ENCODE results near the gene TEPSIN. TPM values are rescaled to one million over a fixed set of nuclear protein-coding genes. Genes with fewer than 3 reads are reported as not detected.

The TEPSIN gene
- total RNA-seq, 2 experiments from 2014 or later, result 21.7 to 25.9 TPM

GRCh38 chr17:81237591-81238489, 1.0 kb downstream of the TEPSIN start:
- Mint-ChIP-seq H3K4me1 (ENCODE audit: low read depth) (peaks cover 37% of the 10 kb centered on the region), H3K9me3 (no peaks in the 10 kb centered on the region), H3K36me3 (ENCODE audit: low read depth) (peaks cover 15% of the 10 kb centered on the region), H3K27me3 (ENCODE audit: low read depth) (no peaks in the 10 kb centered on the region), H3K4me3 (peak overlapping the region; percentile 90), H3K27ac (no peak overlapping the region)
- CTCF ChIA-PET, result interaction anchor here (0.6 to 1.3 kb wide), 4 partner anchors 136 to 247 kb away, joined by 3 to 5 read pairs (median 4); no protein-coding TSS in a partner anchor
- intact Hi-C loops (cut with micrococcal nuclease), result loop anchor here (2.0 to 5.0 kb wide), 4 partner anchors 57 to 1136 kb away; partner anchors contain the start of genes GAA and SLC38A10
- no peak for DNase-seq

- CTCF ChIA-PET, result interaction anchor here (1.0 kb wide), 1 partner anchor 248 kb away, joined by 3 read pairs; no protein-coding TSS in a partner anchor
Measured at GRCh38 chr17:81236784-81237183, 2.1 kb downstream of the TEPSIN start.

GRCh38 chr17:81235822-81236740, 2.8 kb downstream of the TEPSIN start:
- H3K4me1 Mint-ChIP-seq (ENCODE audit: low read depth), result peaks cover 27% of the 10 kb centered on the region

More at GRCh38 chr17:81236784-81237183, 2.1 kb downstream of the TEPSIN start:
- intact Hi-C loops (cut with micrococcal nuclease), result loop anchor here (5.0 kb wide), 2 partner anchors 246 to 1134 kb away; partner anchors contain the start of gene GAA
- DNase-seq, result no peak
- H3K4me3 Mint-ChIP-seq, result no peak overlapping the region
- H3K27ac Mint-ChIP-seq, result no peak overlapping the region
- H3K36me3 Mint-ChIP-seq (ENCODE audit: low read depth), result peaks cover 11% of the 10 kb centered on the region
- H3K9me3 Mint-ChIP-seq, result no peaks in the 10 kb centered on the region
- no peaks in the 10 kb centered on the region for H3K27me3 Mint-ChIP-seq (ENCODE audit: low read depth)
- H3K4me1 Mint-ChIP-seq (ENCODE audit: low read depth), result peaks cover 33% of the 10 kb centered on the region

DNA sequence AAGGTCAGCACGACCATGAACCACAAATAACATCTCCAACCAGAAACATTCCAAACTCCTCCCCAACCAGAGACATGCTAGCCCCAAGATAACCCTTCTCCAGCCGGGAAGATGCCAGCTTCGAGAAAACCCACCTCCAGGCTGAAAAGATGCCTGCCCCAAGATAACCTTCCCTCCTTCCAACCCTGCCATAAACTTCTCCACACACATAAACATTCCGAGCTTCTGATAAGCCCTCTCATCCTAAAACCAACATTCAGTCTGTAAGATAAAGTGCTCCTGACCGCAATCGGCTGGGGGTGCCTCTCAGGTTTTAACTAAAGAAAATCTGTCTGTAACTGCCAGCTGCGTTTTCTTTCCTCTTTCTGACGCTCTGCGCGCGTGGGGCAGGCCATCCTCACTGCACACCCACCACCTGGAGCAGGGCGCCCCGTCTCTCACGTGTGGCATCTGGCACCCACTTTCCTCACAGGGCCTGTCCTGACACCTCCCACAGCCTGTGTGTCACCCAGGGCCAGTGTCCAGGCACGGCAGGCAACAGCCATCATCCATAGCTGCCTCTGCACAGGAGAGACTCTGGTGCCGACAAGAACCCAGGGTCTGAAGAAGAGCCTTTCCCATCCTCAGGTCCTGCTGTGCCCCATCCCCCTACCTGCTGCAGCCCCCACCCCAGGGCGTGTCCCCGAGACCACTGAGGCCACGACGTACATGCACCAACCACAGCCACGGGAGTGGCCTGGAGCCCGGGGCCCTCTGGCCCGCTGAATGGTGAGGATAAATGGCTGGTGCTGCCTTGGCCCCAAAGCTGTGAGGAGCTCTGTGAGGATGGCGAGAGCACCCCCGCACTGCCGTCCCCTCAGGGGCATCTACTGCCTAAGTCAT, 3.7 kb downstream of the TEPSIN start:
- Mint-ChIP-seq H3K27ac (no peak overlapping the region), H3K4me1 (ENCODE audit: low read depth) (peaks cover 19% of the 10 kb centered on the region), H3K27me3 (ENCODE audit: low read depth) (no peaks in the 10 kb centered on the region), H3K36me3 (ENCODE audit: low read depth) (peaks cover 11% of the 10 kb centered on the region), H3K4me3 (no peak overlapping the region), H3K9me3 (no peaks in the 10 kb centered on the region)
- intact Hi-C loops (cut with micrococcal nuclease), result loop anchor here (5.0 kb wide), 2 partner anchors 247 to 1133 kb away; partner anchors contain the start of gene GAA
- no peak for DNase-seq
- CTCF ChIA-PET, result interaction anchor here (0.6 kb wide), 1 partner anchor 133 kb away, joined by 3 read pairs; no protein-coding TSS in a partner anchor

More at GRCh38 chr17:81235822-81236740, 2.8 kb downstream of the TEPSIN start:
- Mint-ChIP-seq H3K27me3 (ENCODE audit: low read depth) (no peaks in the 10 kb centered on the region), H3K9me3 (no peaks in the 10 kb centered on the region), H3K27ac (no peak overlapping the region), H3K4me3 (no peak overlapping the region), H3K36me3 (ENCODE audit: low read depth) (peaks cover 9% of the 10 kb centered on the region)
- CTCF ChIA-PET, result no interaction called here
- DNase-seq, result no peak
- intact Hi-C loops (cut with micrococcal nuclease), result loop anchor here (5.0 kb wide), 2 partner anchors 246 to 1134 kb away; partner anchors contain the start of gene GAA

GRCh38 chr17:81234506-81234855, 4.4 kb downstream of the TEPSIN start:
- peaks cover 11% of the 10 kb centered on the region for H3K36me3 Mint-ChIP-seq (ENCODE audit: low read depth)

DNA sequence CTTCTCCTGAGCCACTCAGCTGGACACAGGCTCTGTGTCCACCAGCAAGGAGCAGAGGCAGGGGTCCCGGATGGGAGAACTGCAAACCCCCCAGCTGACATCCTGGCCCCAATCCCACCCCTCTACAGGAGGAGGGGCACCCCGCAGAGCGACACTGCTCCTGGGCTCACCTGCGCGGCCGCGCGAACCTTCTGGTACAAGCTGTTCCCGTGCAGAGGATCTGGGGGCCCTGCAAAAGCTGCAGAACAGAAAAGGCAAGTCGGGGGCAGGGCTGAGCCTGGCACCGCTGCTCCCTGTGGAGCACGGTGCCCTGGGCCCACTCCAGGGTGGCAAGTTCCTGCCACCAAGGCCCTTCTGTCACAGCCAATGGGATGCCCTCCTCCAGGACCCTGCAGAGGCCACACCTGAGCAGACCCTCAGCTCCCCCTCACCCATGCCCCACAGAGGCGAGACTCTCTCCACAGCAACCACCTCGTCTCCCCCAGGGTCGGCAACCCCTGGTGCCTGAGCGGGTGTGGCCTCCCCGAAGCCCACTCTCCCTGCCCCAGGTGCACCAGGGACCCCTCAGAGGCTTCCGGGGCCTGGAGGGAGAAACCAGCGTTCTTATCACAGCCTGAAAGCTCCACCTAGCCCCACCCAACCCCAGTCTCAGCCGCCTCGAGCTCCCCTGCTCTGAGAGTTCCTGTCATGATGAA, 4.9 kb downstream of the TEPSIN start:
- intact Hi-C loops (cut with micrococcal nuclease), result no loop called here
- H3K4me3 Mint-ChIP-seq, result no peak overlapping the region
- peaks cover 16% of the 10 kb centered on the region for H3K4me1 Mint-ChIP-seq (ENCODE audit: low read depth)
- no peaks in the 10 kb centered on the region for H3K27me3 Mint-ChIP-seq (ENCODE audit: low read depth)
- DNase-seq, result no peak
- H3K9me3 Mint-ChIP-seq, result no peaks in the 10 kb centered on the region
- CTCF ChIA-PET, result interaction anchor here (0.9 to 1.8 kb wide), 2 partner anchors 58 to 251 kb away, joined by 3 read pairs; no protein-coding TSS in a partner anchor
- no peak overlapping the region for H3K27ac Mint-ChIP-seq
- H3K36me3 Mint-ChIP-seq (ENCODE audit: low read depth), result peaks cover 11% of the 10 kb centered on the region

More at GRCh38 chr17:81234506-81234855, 4.4 kb downstream of the TEPSIN start:
- no peaks in the 10 kb centered on the region for H3K9me3 Mint-ChIP-seq
- peaks cover 16% of the 10 kb centered on the region for H3K4me1 Mint-ChIP-seq (ENCODE audit: low read depth)
- intact Hi-C loops (cut with micrococcal nuclease), result no loop called here
- no peak overlapping the region for H3K4me3 Mint-ChIP-seq
- H3K27ac Mint-ChIP-seq, result no peak overlapping the region
- H3K27me3 Mint-ChIP-seq (ENCODE audit: low read depth), result no peaks in the 10 kb centered on the region
- no peak for DNase-seq
- CTCF ChIA-PET, result interaction anchor here (0.6 to 1.8 kb wide), 3 partner anchors 57 to 250 kb away, joined by 3 read pairs; no protein-coding TSS in a partner anchor

DNA sequence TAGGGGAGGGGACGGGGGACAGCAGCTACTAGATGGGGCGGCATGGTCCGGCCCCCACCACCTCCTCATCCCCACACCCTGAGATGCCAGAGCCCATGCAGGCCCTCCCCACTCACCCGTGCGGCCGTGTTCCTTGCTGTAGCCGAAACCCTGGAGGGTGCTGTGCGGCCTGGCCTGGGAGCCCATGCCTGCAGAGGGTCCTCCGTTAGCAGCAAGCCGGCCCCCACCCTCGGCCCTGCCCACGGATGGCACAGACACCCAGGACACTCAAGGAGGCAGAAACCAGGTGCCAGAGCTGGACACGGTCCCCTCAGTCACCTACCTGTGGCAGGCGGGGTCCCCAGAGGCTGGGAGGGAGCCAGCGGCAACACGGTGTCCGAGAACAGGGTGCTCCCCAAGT, 5.5 kb downstream of the TEPSIN start:
- H3K9me3 Mint-ChIP-seq, result no peaks in the 10 kb centered on the region
- peaks cover 16% of the 10 kb centered on the region for H3K4me1 Mint-ChIP-seq (ENCODE audit: low read depth)
- peaks cover 11% of the 10 kb centered on the region for H3K36me3 Mint-ChIP-seq (ENCODE audit: low read depth)
- intact Hi-C loops (cut with micrococcal nuclease), result no loop called here
- no peak overlapping the region for H3K4me3 Mint-ChIP-seq
- no peak for DNase-seq
- no peaks in the 10 kb centered on the region for H3K27me3 Mint-ChIP-seq (ENCODE audit: low read depth)
- CTCF ChIA-PET, result interaction anchor here (0.9 to 1.8 kb wide), 2 partner anchors 58 to 251 kb away, joined by 3 read pairs; no protein-coding TSS in a partner anchor
- no peak overlapping the region for H3K27ac Mint-ChIP-seq

GRCh38 chr17:81232616-81233241, 6.1 kb downstream of the TEPSIN start:
- H3K27ac Mint-ChIP-seq, result no peak overlapping the region
- peaks cover 12% of the 10 kb centered on the region for H3K4me1 Mint-ChIP-seq (ENCODE audit: low read depth)
- H3K9me3 Mint-ChIP-seq, result no peaks in the 10 kb centered on the region
- intact Hi-C loops (cut with micrococcal nuclease), result no loop called here
- peaks cover 11% of the 10 kb centered on the region for H3K36me3 Mint-ChIP-seq (ENCODE audit: low read depth)
- CTCF ChIA-PET, result interaction anchor here (1.8 kb wide), 1 partner anchor 252 kb away, joined by 3 read pairs; no protein-coding TSS in a partner anchor
- H3K27me3 Mint-ChIP-seq (ENCODE audit: low read depth), result no peaks in the 10 kb centered on the region
- no peak for DNase-seq
- no peak overlapping the region for H3K4me3 Mint-ChIP-seq

DNA sequence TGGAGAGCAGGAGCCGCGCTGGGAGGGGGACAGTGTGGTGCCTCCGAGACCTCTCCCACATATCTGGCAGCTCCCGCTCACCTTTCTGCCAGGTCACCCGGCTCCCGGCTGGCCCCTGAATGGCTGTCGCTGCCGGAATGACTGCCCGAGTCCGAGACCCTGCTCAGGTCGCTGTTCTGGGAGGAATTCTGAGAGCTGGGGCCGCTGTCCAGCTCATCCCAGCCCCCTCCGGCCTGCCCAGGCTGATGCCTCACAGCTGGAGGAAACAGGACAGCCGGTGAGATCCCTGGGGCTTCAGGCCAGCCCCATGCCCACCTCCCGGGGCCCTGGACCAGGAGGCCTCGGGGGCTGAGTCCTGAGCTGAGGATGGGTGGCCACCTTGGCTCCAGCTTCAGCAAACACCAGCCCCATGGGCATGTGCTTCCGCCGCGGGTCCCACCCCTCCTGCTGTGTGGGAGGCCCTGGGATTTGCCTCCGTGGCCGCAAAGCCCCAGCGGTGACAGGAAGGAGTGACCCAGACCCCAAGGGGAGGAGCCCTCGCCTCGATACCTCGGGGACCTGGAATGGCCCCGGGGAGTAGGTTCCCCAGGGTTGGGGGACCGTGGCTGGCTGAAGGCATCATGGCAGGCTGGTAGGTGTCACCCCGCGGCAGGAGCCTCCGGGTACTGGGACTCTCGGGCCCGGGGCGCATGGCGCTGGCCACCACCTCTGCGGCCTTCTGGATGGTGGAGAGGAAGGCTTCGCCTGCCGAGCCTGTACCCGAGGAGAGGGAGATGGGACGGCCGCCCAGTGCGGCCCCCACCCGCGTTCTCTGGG, 6.9 kb downstream of the TEPSIN start:
- Mint-ChIP-seq H3K4me3 (no peak overlapping the region), H3K27me3 (ENCODE audit: low read depth) (no peaks in the 10 kb centered on the region), H3K4me1 (ENCODE audit: low read depth) (peaks cover 5% of the 10 kb centered on the region), H3K9me3 (no peaks in the 10 kb centered on the region), H3K36me3 (ENCODE audit: low read depth) (peaks cover 12% of the 10 kb centered on the region), H3K27ac (no peak overlapping the region)
- CTCF ChIA-PET, result no interaction called here
- DNase-seq, result no peak
- intact Hi-C loops (cut with micrococcal nuclease), result no loop called here

GRCh38 chr17:81231121-81231645, 7.7 kb downstream of the TEPSIN start:
- Mint-ChIP-seq H3K27ac (no peak overlapping the region), H3K36me3 (ENCODE audit: low read depth) (peaks cover 12% of the 10 kb centered on the region), H3K27me3 (ENCODE audit: low read depth) (no peaks in the 10 kb centered on the region), H3K4me3 (no peak overlapping the region), H3K4me1 (ENCODE audit: low read depth) (peaks cover 1% of the 10 kb centered on the region), H3K9me3 (no peaks in the 10 kb centered on the region)
- intact Hi-C loops (cut with micrococcal nuclease), result no loop called here
- DNase-seq, result no peak
- CTCF ChIA-PET, result no interaction called here
